H1 (cell line): ENCODE results near the gene MRPS31. TPM values are rescaled to one million over a fixed set of nuclear protein-coding genes. Genes with fewer than 3 reads are reported as not detected.

Experiments used
- CTCF ChIA-PET: fragments of 300-600 bp; sonication (Branson Sonifier 250); formaldehyde crosslinking; loops from one replicate; lab custom pipeline; 2021; ENCODE audit not compliant: partially characterized antibody; lab: Charles Lee
- POLR2A ChIA-PET: fragments of 300-600 bp; sonication (Branson Sonifier 250); formaldehyde crosslinking; loops from one replicate; lab custom pipeline; 2021; ENCODE audit warnings: inconsistent platforms; ENCODE audit not compliant: partially characterized antibody; lab: Charles Lee
- DNase-seq, 2 experiments: peaks; one replicate each; pipeline versions ENCODE4 v3.0.0 to v3.0.0-alpha.2; 2010 to 2022; ENCODE audit warnings: low spot score in 2 of 2, low read depth in 1 of 2, mixed read lengths in 1 of 2
- FAIRE-seq: peaks from 2 replicates; lab custom pipeline; 2011; peaks lifted over from hg19 to GRCh38; lab: Jason Lieb, UNC
- H2AFZ ChIP-seq: 2 replicates; pipeline ENCODE4 v1.8.1; 2012; ENCODE audit warnings: low read length, inconsistent platforms
- H2AK5ac ChIP-seq: 2 replicates; pipeline ENCODE4 v1.6.1; 2013; ENCODE audit warnings: low read depth, low read length
- H2BK120ac ChIP-seq: replicated peaks from 2 replicates; pipeline ENCODE3; 2013; ENCODE audit warnings: low read depth, low read length, inconsistent platforms
- H2BK12ac ChIP-seq: 2 replicates; pipeline ENCODE4 v1.6.1; 2013; ENCODE audit warnings: low read depth, low read length
- H2BK15ac ChIP-seq: 2 replicates; pipeline ENCODE4 v1.6.1; 2013; ENCODE audit warnings: low read length
- H2BK20ac ChIP-seq: 2 replicates; pipeline ENCODE4 v1.6.1; 2013; ENCODE audit warnings: low read length
- H2BK5ac ChIP-seq: 2 replicates; pipeline ENCODE4 v1.6.1; 2013; ENCODE audit warnings: low read depth, low read length
- H3K14ac ChIP-seq: 2 replicates; pipeline ENCODE4 v1.6.1; 2013; ENCODE audit warnings: inconsistent platforms; ENCODE audit not compliant: insufficient read length
- H3K18ac ChIP-seq: 2 replicates; pipeline ENCODE4 v1.6.1; 2013; ENCODE audit warnings: low read length; ENCODE audit errors: extremely low read depth
- H3K23ac ChIP-seq: 2 replicates; pipeline ENCODE4 v1.6.1; 2013; ENCODE audit warnings: inconsistent platforms; ENCODE audit not compliant: insufficient read length
- H3K23me2 ChIP-seq: 2 replicates; pipeline ENCODE4 v1.6.1; 2013; ENCODE audit warnings: low read depth, low read length
- H3K27ac ChIP-seq: 2 replicates; pipeline ENCODE4 v1.6.1; 2011; ENCODE audit warnings: low read depth, low read length, inconsistent platforms
- H3K27me3 ChIP-seq, 4 experiments: replicated peaks in 1 of 4; 1 replicate in 1 of 4; 2 replicates in 3 of 4; pipeline versions ENCODE4 v1.6.1 to v1.8.1; 2011 to 2013; ENCODE audit warnings: low read length in 3 of 4, mild to moderate bottlenecking in 3 of 4, inconsistent platforms in 2 of 4, mixed read lengths in 2 of 4, moderate library complexity in 1 of 4; ENCODE audit not compliant: control insufficient read depth in 3 of 4, insufficient read depth in 3 of 4; ENCODE audit errors: extremely low read depth in 1 of 4
- H3K36me3 ChIP-seq, 4 experiments: 2 replicates each; pipeline versions ENCODE4 v1.6.1 to v1.8.1; 2011 to 2013; ENCODE audit warnings: mild to moderate bottlenecking in 4 of 4, low read length in 3 of 4, moderate library complexity in 2 of 4, control low read depth in 1 of 4, inconsistent platforms in 1 of 4; ENCODE audit not compliant: insufficient read depth in 4 of 4, control insufficient read depth in 2 of 4
- H3K4ac ChIP-seq: replicated peaks from 2 replicates; pipeline ENCODE3; 2013; ENCODE audit warnings: low read length, low read depth, mixed read lengths, inconsistent platforms; ENCODE audit not compliant: insufficient read length
- H3K4me1 ChIP-seq, 4 experiments: replicated peaks in 1 of 4; 1 replicate in 1 of 4; 2 replicates in 3 of 4; pipeline versions ENCODE4 v1.6.1 to v1.8.1; 2011 to 2013; ENCODE audit warnings: low read length in 3 of 4, inconsistent platforms in 2 of 4, mixed read lengths in 1 of 4; ENCODE audit not compliant: insufficient read depth in 4 of 4, control insufficient read depth in 3 of 4
- H3K4me2 ChIP-seq, 2 experiments: 2 replicates each; pipeline versions ENCODE4 v1.6.1 to v1.8.1; 2011 to 2013; ENCODE audit warnings: low read depth in 2 of 2, low read length in 2 of 2, control low read depth in 1 of 2, inconsistent platforms in 1 of 2, mild to moderate bottlenecking in 1 of 2; ENCODE audit not compliant: insufficient read depth in 1 of 2
- H3K4me3 ChIP-seq, 4 experiments: fragments of 200-600, 300-600 bp in 1 of 4; sonication (generic), shearing (Covaris generic), sonication (Bioruptor Twin) in 1 of 4; 2 replicates each; pipeline versions ENCODE4 v1.5.1 to v1.8.1; 2011 to 2016; ENCODE audit warnings: low read length in 4 of 4, low read depth in 3 of 4, control low read depth in 2 of 4, inconsistent platforms in 2 of 4, mild to moderate bottlenecking in 2 of 4, mixed read lengths in 1 of 4, moderate library complexity in 1 of 4; ENCODE audit not compliant: insufficient read depth in 2 of 4; ENCODE audit errors: extremely low read depth in 1 of 4
- H3K56ac ChIP-seq: replicated peaks from 2 replicates; pipeline ENCODE3; 2013; ENCODE audit warnings: low read depth, mild to moderate bottlenecking, mixed read lengths, low read length, inconsistent platforms; ENCODE audit not compliant: insufficient read length
- H3K79me1 ChIP-seq: 2 replicates; pipeline ENCODE4 v1.6.1; 2013; ENCODE audit warnings: low read depth, low read length, control low read depth
- H3K79me2 ChIP-seq, 2 experiments: 2 replicates each; pipeline versions ENCODE4 v1.6.1 to v1.8.1; 2012 to 2013; ENCODE audit warnings: low read length in 2 of 2, mild to moderate bottlenecking in 2 of 2, inconsistent platforms in 1 of 2; ENCODE audit not compliant: insufficient read depth in 2 of 2, control insufficient read depth in 1 of 2
- H3K9ac ChIP-seq, 4 experiments: replicated peaks in 1 of 4; 1 replicate in 1 of 4; 2 replicates in 3 of 4; pipeline versions ENCODE4 v1.6.1 to v1.8.1; 2011 to 2013; ENCODE audit warnings: low read depth in 3 of 4, low read length in 3 of 4, control low read depth in 2 of 4, mild to moderate bottlenecking in 2 of 4, moderate library complexity in 2 of 4, inconsistent platforms in 1 of 4; ENCODE audit errors: extremely low read depth in 1 of 4
- H3K9me3 ChIP-seq, 2 experiments: 2 replicates each; pipeline versions ENCODE4 v1.6.1 to v1.8.1; 2012 to 2013; ENCODE audit warnings: mild to moderate bottlenecking in 2 of 2, moderate library complexity in 2 of 2, control low read depth in 1 of 2, inconsistent platforms in 1 of 2, low read depth in 1 of 2, low read length in 1 of 2, mixed read lengths in 1 of 2; ENCODE audit not compliant: insufficient read depth in 2 of 2
- H4K20me1 ChIP-seq, 2 experiments: replicated peaks in 1 of 2; 2 replicates each; pipeline versions ENCODE3 to v1.8.1; 2011 to 2013; ENCODE audit warnings: inconsistent platforms in 2 of 2, low read length in 2 of 2, mild to moderate bottlenecking in 1 of 2; ENCODE audit not compliant: insufficient read depth in 2 of 2, control insufficient read depth in 1 of 2
- H4K5ac ChIP-seq: 2 replicates; pipeline ENCODE4 v1.6.1; 2013; ENCODE audit warnings: low read length, low read depth, mixed read lengths, inconsistent platforms; ENCODE audit not compliant: insufficient read length
- H4K8ac ChIP-seq: 2 replicates; pipeline ENCODE4 v1.8.0; 2013; ENCODE audit warnings: mild to moderate bottlenecking, moderate library complexity, low read length, inconsistent platforms; ENCODE audit not compliant: insufficient read depth; ENCODE audit errors: extremely low read depth
- H4K91ac ChIP-seq: replicated peaks from 2 replicates; pipeline ENCODE3; 2013; ENCODE audit warnings: low read length, mixed read lengths, inconsistent platforms; ENCODE audit not compliant: insufficient read length
- BACH1 ChIP-seq: IDR thresholded peaks from 2 replicates; pipeline ENCODE4 v1.6.1; 2012; ENCODE audit warnings: low read length, improper control_type of control experiment
- EP300 ChIP-seq, 2 experiments: IDR thresholded peaks; 1 replicate in 1 of 2; 2 replicates in 1 of 2; pipeline ENCODE4 v1.6.1; 2011 to 2012; ENCODE audit warnings: low read depth in 2 of 2, low read length in 2 of 2, mild to moderate bottlenecking in 2 of 2, borderline replicate concordance in 1 of 2, inconsistent platforms in 1 of 2, moderate library complexity in 1 of 2
- WGBS, 2 experiments: shearing (Covaris generic) in 1 of 2; methylation state at CpG; one replicate each; pipeline versions ENCODE4 v1.1.6 to v1.1.7; 2013 to 2015; ENCODE audit warnings: low lambda C conversion rate in 2 of 2, mixed read lengths in 2 of 2, inconsistent platforms in 1 of 2, low coverage in 1 of 2, missing lambda C conversion rate in 1 of 2; ENCODE audit not compliant: insufficient replicate concordance in 2 of 2, insufficient coverage in 1 of 2, insufficient read length in 1 of 2; ENCODE audit errors: extremely low coverage in 1 of 2, missing lambda C conversion rate in 1 of 2; 5-methylcytosine and 5-hydroxymethylcytosine counted together
- polyA plus RNA-seq, 7 experiments: library from polyadenylated mRNA; depleted of rRNA in 3 of 7; stranded (reverse) in 5 of 7; unstranded in 2 of 7; fragments of >200 nt in 5 of 7; fragments of 200-250 nt in 2 of 7; gene quantifications; 1 replicate in 5 of 7; 2 replicates in 1 of 7; 4 replicates in 1 of 7; pipeline versions ENCODE4 v1.2.1 to v1.2.3, GENCODE V29; 2011 to 2013; ENCODE audit warnings: missing spikeins in 2 of 7, mixed read lengths in 2 of 7
- total RNA-seq: library from RNA; stranded (reverse); fragmentation: NEBNext Ultra II Directional; extraction: Animal tissue kit (Norgen Biotek cat#: 25700); gene quantifications from 2 replicates; pipeline ENCODE4 v1.2.1, GENCODE V29; 2021

MRPS31 gene
- total and polyA plus RNA-seq, 2 of the 8 experiments (the other 6 are each of a cell fraction or from before 2014, with no cell fraction given) = 13.6 to 33.3 TPM

DNA sequence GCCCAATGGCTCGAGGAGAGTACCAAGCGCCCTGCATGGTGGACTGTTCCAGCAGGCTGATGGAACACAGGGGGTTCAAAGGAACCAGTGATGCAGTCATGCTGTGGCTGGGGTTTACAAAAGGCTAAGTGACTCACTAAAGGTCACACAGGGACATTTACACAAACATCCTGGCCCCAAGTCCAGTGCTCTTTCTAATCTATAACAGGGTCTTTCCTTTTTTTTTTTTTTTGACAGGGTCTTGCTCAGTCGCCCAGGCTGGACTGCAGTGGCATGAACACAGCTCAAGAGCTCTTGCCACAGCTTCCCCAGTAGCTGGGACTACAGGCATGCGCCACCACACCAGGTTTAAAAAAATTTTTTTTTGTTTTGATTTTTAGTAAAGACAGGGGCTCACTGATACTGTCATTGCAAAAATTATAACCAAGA is 15.6 kb upstream of the MRPS31 start:
- no peaks in the 10 kb centered on the region for H4K20me1 ChIP-seq
- H3K4ac ChIP-seq = no peak overlapping the region
- H3K4me3 ChIP-seq = no peak overlapping the region
- H2AK5ac ChIP-seq = no peak overlapping the region
- H3K9me3 ChIP-seq = no peaks in the 10 kb centered on the region
- TF ChIP-seq EP300 (IDR thresholded peaks at IDR 0.05; ENCODE audit: borderline replicate concordance in 1 of 2, low read depth in 2 of 2, low read length in 2 of 2) (no peak), BACH1 (no peak)
- TF ChIP-seq, all 59 proteins: peak for 0
- no peak overlapping the region for H2BK12ac ChIP-seq
- no peak overlapping the region for H3K56ac ChIP-seq
- no peaks in the 10 kb centered on the region for H3K79me1 ChIP-seq
- 0 out of 7 replicates have a peak, but pooled peaks cover 0 to 4% (median 0%) of the 10 kb centered on the region in 4 experiments for H3K4me1 ChIP-seq
- H2BK5ac ChIP-seq = no peak overlapping the region
- FAIRE-seq (no peak), DNase-seq (no peak)
- H4K91ac ChIP-seq = no peak overlapping the region
- no peaks in the 10 kb centered on the region for H3K79me2 ChIP-seq
- H2BK120ac ChIP-seq = no peak overlapping the region
- H4K8ac ChIP-seq = no peak overlapping the region
- no peak overlapping the region for H3K18ac ChIP-seq
- POLR2A ChIA-PET = no interaction called here
- peaks cover 7% of the 10 kb centered on the region; the same call in 1 of the 2 replicates for H3K23me2 ChIP-seq
- H3K4me2 ChIP-seq = no peak overlapping the region
- H3K9ac ChIP-seq = no peak overlapping the region
- no peaks in the 10 kb centered on the region for H3K27me3 ChIP-seq
- H3K23ac ChIP-seq = no peak overlapping the region
- no peak overlapping the region for H3K14ac ChIP-seq
- 89% methylated on average over 4 of the region's 4 CpGs; no CpG with 5 or more reads in 1 of the 2 experiments for WGBS, 2 experiments
- H2BK15ac ChIP-seq = no peak overlapping the region
- H3K36me3 ChIP-seq = no peaks in the 10 kb centered on the region
- no peak overlapping the region for H3K27ac ChIP-seq
- H4K5ac ChIP-seq = no peak overlapping the region
- H2BK20ac ChIP-seq = no peak overlapping the region
- CTCF ChIA-PET = interaction anchor here (0.6 to 4.8 kb wide), 3 partner anchors 9 to 1813 kb away, joined by 3 to 38 read pairs (median 3); no protein-coding TSS in a partner anchor
- no peak overlapping the region for H2AFZ ChIP-seq
